ENCODE measurements around the gene PAPPA.
A peak's percentile ranks its signal among the peaks of the same experiment; 100 is the strongest.

PAPPA gene

GRCh38 chr9:116365056-116365471 lies 211.5 kb downstream of the PAPPA start (continued):
- no peak for TF ChIP-seq ZNF354C (tag by site-specific recombination; IDR thresholded peaks at IDR 0.05; ENCODE audit: borderline replicate concordance, low read depth)
- TF ChIP-seq HOXA7 (CRISPR knock-in tag; IDR thresholded peaks at IDR 0.05; ENCODE audit: borderline replicate concordance) = no peak
- no peak for TF ChIP-seq ZNF658 (tag by site-specific recombination; IDR thresholded peaks at IDR 0.05)
- no peak for TF ChIP-seq ZSCAN18 (tag by site-specific recombination; IDR thresholded peaks at IDR 0.05)
- no peak for TF ChIP-seq IKZF3 (tag by site-specific recombination; IDR thresholded peaks at IDR 0.05)
- peak; percentile 66 for TF ChIP-seq ZNF341 (tag by site-specific recombination; IDR thresholded peaks at IDR 0.05; ENCODE audit: low read depth)
- no peak for TF ChIP-seq ZNF777 (tag by site-specific recombination; IDR thresholded peaks at IDR 0.05; ENCODE audit: borderline replicate concordance)
- no peak for TF ChIP-seq ZFP41 (tag by site-specific recombination; IDR thresholded peaks at IDR 0.05; ENCODE audit: borderline replicate concordance)
- TF ChIP-seq ZFP3 (tag by site-specific recombination; IDR thresholded peaks at IDR 0.05; ENCODE audit: low read depth) = no peak
- TF ChIP-seq ZNF561 (tag by site-specific recombination; IDR thresholded peaks at IDR 0.05; ENCODE audit: borderline replicate concordance) = peak; percentile 88; the same call in 1 of the 2 replicates
- no peak for TF ChIP-seq ZNF768 (tag by site-specific recombination; IDR thresholded peaks at IDR 0.05)
- TF ChIP-seq ZNF26 (tag by site-specific recombination; IDR thresholded peaks at IDR 0.05) = no peak
- TF ChIP-seq FEZF1 (tag by site-specific recombination; IDR thresholded peaks at IDR 0.05) = no peak
- TF ChIP-seq ZNF791 (tag by site-specific recombination; IDR thresholded peaks at IDR 0.05) = no peak
- TF ChIP-seq PBX3 (CRISPR knock-in tag; IDR thresholded peaks at IDR 0.05) = no peak
- TF ChIP-seq ZNF280D (tag by site-specific recombination; IDR thresholded peaks at IDR 0.05) = no peak
- no peak for TF ChIP-seq GLI4 (tag by site-specific recombination; IDR thresholded peaks at IDR 0.05)
- TF ChIP-seq ZNF571 (tag by site-specific recombination; IDR thresholded peaks at IDR 0.05) = no peak
- no peak for TF ChIP-seq ZNF391 (tag by site-specific recombination; IDR thresholded peaks at IDR 0.05; ENCODE audit: borderline replicate concordance, low read depth)
- no peak for TF ChIP-seq ZNF518A (tag by site-specific recombination; conservative IDR thresholded peaks at IDR 0.05; ENCODE audit: low read depth)
- no peak for TF ChIP-seq ZNF350 (tag by site-specific recombination; IDR thresholded peaks at IDR 0.05)
- TF ChIP-seq ZBTB7A (tag by site-specific recombination; IDR thresholded peaks at IDR 0.05; ENCODE audit: low read depth) = no peak
- TF ChIP-seq ZNF266 (tag by site-specific recombination; IDR thresholded peaks at IDR 0.05; ENCODE audit: low read depth) = no peak
- TF ChIP-seq ZNF660 (tag by site-specific recombination; IDR thresholded peaks at IDR 0.05) = peak; percentile 68; the same call in 1 of the 2 replicates
- TF ChIP-seq ZNF600 (tag by site-specific recombination; IDR thresholded peaks at IDR 0.05) = 0 out of 2 replicates have a peak, but pooled peaks have one; percentile 25

Data from HEK293 (cell line).